ENCODE results near the gene RNF169. TPM values are rescaled to one million over a fixed set of nuclear protein-coding genes. Genes with fewer than 3 reads are reported as not detected.

The RNF169 gene
- total RNA-seq, 4 donors from 2014 or later, result 26.0 to 31.8 (median 29.3) TPM

- H3K4me1 ChIP-seq, result no peaks in the 10 kb centered on the region
- ATAC-seq, result no peak
- H3K36me3 ChIP-seq, result peaks cover 0 to 52% of the 10 kb centered on the region in 2 donors
- no peak overlapping the region for H3K27ac ChIP-seq
- no peak overlapping the region for H3K4me3 ChIP-seq
- WGBS, 2 donors (ENCODE audit: low coverage in 1 of 2), result 41 to 43% methylated on average over 1 of the region's 1 CpG
- H3K27me3 ChIP-seq, result no peaks in the 10 kb centered on the region
- TF ChIP-seq EP300 (IDR thresholded peaks at IDR 0.05) (no peak), POLR2A (IDR thresholded peaks at IDR 0.05) (no peak), CTCF (IDR thresholded peaks at IDR 0.05) (peak in 3 of 4 experiments; percentile 24 to 31 (median 28))
- peaks cover 0 to 50% (median 0%) of the 10 kb centered on the region in 3 donors for H3K9me3 ChIP-seq
These were observed 128.5 kb downstream of the RNF169 start for GRCh38 chr11:74877132-74877531.

Small RNA genes lying within 50 kb of the gene (small RNA-seq; reads per million reads assigned to genes)
- gene MIR4696 (0 to 0.13 (median 0.04) reads per million in 4 donors), gene RN7SL239P (0 reads per million in 4 donors)

Other genes with a start within 250 kb of the RNF169 start
- 10 to 100 TPM in 2 of 4 donors, 1 to 10 TPM in 2; 9.1 to 18.7 (median 12.4) TPM for gene POLD3, start 156.3 kb upstream of the RNF169 start, total RNA-seq
- 10 to 100 TPM in 1 of 4 donors, 1 to 10 TPM in 2, not detected in 1; 1.5 to 13.6 (median 1.7) TPM for gene CHRDL2, start 17.4 kb upstream of the RNF169 start, total RNA-seq
- 10 to 100 TPM in 3 of 4 donors, 1 to 10 TPM in 1; 9.6 to 33.0 (median 12.6) TPM for gene XRRA1, start 200.2 kb downstream of the RNF169 start, total RNA-seq
- gene SPCS2, start 200.4 kb downstream of the RNF169 start, total RNA-seq, result 10 to 100 TPM; 27.2 to 49.5 (median 37.0) TPM
- 1 to 10 TPM; 4.1 to 7.5 (median 6.0) TPM for gene NEU3, start 240.1 kb downstream of the RNF169 start, total RNA-seq